Testis (tissue), 3 donors: Measurements from ENCODE around the gene UBE2E3. TPM values are rescaled to one million over a fixed set of nuclear protein-coding genes. Genes with fewer than 3 reads are reported as not detected.

Experiments used
- DNase-seq: peaks from one replicate; pipeline ENCODE4 v3.0.0-alpha.2; 2019
- H3K27ac ChIP-seq, 2 donors: fragments of 200-600 bp; sonication (generic); one replicate each; pipeline ENCODE4 v1.5.1; 2019
- H3K27me3 ChIP-seq: fragments of 200-600 bp; sonication (generic); one replicate; pipeline ENCODE4 v1.5.1; 2019
- H3K36me3 ChIP-seq: fragments of 200-600 bp; sonication (generic); one replicate; pipeline ENCODE4 v1.5.1; 2017; ENCODE audit warnings: low read depth; ENCODE audit errors: missing control alignments
- H3K4me1 ChIP-seq: fragments of 200-600 bp; sonication (generic); one replicate; pipeline ENCODE4 v1.5.1; 2019
- H3K4me3 ChIP-seq, 2 donors: fragments of 200-600 bp; sonication (generic); one replicate each; pipeline ENCODE4 v1.5.1; 2017 to 2019
- H3K9me3 ChIP-seq: fragments of 200-600 bp; sonication (generic); one replicate; pipeline ENCODE4 v1.5.1; 2017
- CTCF ChIP-seq, 3 experiments: fragments of 450-650 bp in 2 of 3; fragments of 200-600 bp in 1 of 3; sonication (generic) in 1 of 3; IDR thresholded peaks; one replicate each; pipeline ENCODE4 v1.5.1; 2016 to 2019; ENCODE audit warnings: antibody characterized with exemption in 3 of 3, mild to moderate bottlenecking in 2 of 3, moderate library complexity in 1 of 3
- POLR2A ChIP-seq: fragments of 450-650 bp; IDR thresholded peaks from one replicate; pipeline ENCODE4 v1.6.1; 2017; ENCODE audit warnings: antibody characterized with exemption, mild to moderate bottlenecking, moderate library complexity
- WGBS, 2 donors: methylation state at CpG; one replicate each; pipeline ENCODE4 v1.1.5; 2018; 5-methylcytosine and 5-hydroxymethylcytosine counted together
- intact Hi-C: fragments of 100-400 bp; cut with DNase I; formaldehyde crosslinking; loops from one replicate; pipeline ENCODE4 v1.15.1; 2023; ENCODE audit warnings: low total_unique reads
- polyA plus RNA-seq: library from polyadenylated mRNA; stranded (reverse); fragments of 350-450 nt; fragmentation: Illumina TruSeq; extraction: RNeasy Lipid Tissue Mini Kit (QIAGEN cat#74804); gene quantifications from one replicate; pipeline ENCODE4 v1.2.3, GENCODE V29; 2014; ENCODE audit warnings: low read depth, low replicate concordance; ENCODE audit not compliant: insufficient read depth
- total RNA-seq, 2 donors: library from RNA; depleted of rRNA; stranded (reverse); fragments of >200 nt; gene quantifications; one replicate each; pipeline ENCODE4 v1.2.3, GENCODE V29; 2016

UBE2E3 gene
- total and polyA plus RNA-seq, 3 donors from 2014 or later: 111 to 138 (median 113) TPM

GRCh38 chr2:180980943-180981911, 822 bp downstream of the UBE2E3 start:
- DNase-seq: peak; percentile 38
- WGBS, 2 donors: 0 to 1% methylated on average over 31 to 34 of the region's 81 CpGs
- no peaks in the 10 kb centered on the region for H3K27me3 ChIP-seq
- TF ChIP-seq POLR2A (no peak), CTCF (IDR thresholded peaks at IDR 0.05) (no peak)
- no peaks in the 10 kb centered on the region for H3K9me3 ChIP-seq
- peak overlapping the region; percentile 46 to 96 for H3K27ac ChIP-seq
- intact Hi-C loops: no loop called here
- no peaks in the 10 kb centered on the region for H3K36me3 ChIP-seq
- H3K4me3 ChIP-seq: peak overlapping the region; percentile 70 to 78
- peaks cover 37% of the 10 kb centered on the region for H3K4me1 ChIP-seq

- DNase-seq: peak; percentile 60
- Histone ChIP-seq H3K4me1 (peaks cover 37% of the 10 kb centered on the region), H3K27me3 (no peaks in the 10 kb centered on the region), H3K27ac (no peak overlapping the region), H3K9me3 (no peaks in the 10 kb centered on the region), H3K36me3 (no peaks in the 10 kb centered on the region), H3K4me3 (no peak overlapping the region)
- no peak for TF ChIP-seq POLR2A
- TF ChIP-seq CTCF (IDR thresholded peaks at IDR 0.05): no peak
- intact Hi-C loops: no loop called here
These were observed 3.2 kb downstream of the UBE2E3 start for GRCh38 chr2:180983468-180984242.

GRCh38 chr2:180985771-180986395, 5.5 kb downstream of the UBE2E3 start:
- no peaks in the 10 kb centered on the region for H3K36me3 ChIP-seq
- peaks cover 34% of the 10 kb centered on the region for H3K4me1 ChIP-seq
- no peak for TF ChIP-seq POLR2A
- no peak for TF ChIP-seq CTCF (IDR thresholded peaks at IDR 0.05)
- DNase-seq: no peak
- 48 to 53% methylated on average over 2 of the region's 2 CpGs for WGBS, 2 donors
- H3K27me3 ChIP-seq: no peaks in the 10 kb centered on the region
- intact Hi-C loops: no loop called here
- no peak overlapping the region for H3K4me3 ChIP-seq
- no peak overlapping the region for H3K27ac ChIP-seq
- no peaks in the 10 kb centered on the region for H3K9me3 ChIP-seq

GRCh38 chr2:180987146-180987545, 6.7 kb downstream of the UBE2E3 start:
- Histone ChIP-seq H3K4me1 (peaks cover 30% of the 10 kb centered on the region), H3K9me3 (no peaks in the 10 kb centered on the region), H3K27ac (no peak overlapping the region), H3K27me3 (no peaks in the 10 kb centered on the region), H3K4me3 (no peak overlapping the region), H3K36me3 (no peaks in the 10 kb centered on the region)
- DNase-seq: no peak
- WGBS, 2 donors: 77 to 93% methylated on average over 2 of the region's 2 CpGs
- intact Hi-C loops: no loop called here
- no peak for TF ChIP-seq CTCF (IDR thresholded peaks at IDR 0.05)
- TF ChIP-seq POLR2A: no peak
